Cardiac fibroblast (primary cell): Measurements from ENCODE around the gene EIF3L.
A peak's percentile ranks its signal among the peaks of the same experiment; 100 is the strongest.

Experiments used
- DNase-seq, 2 donors: peaks; one replicate each; pipeline versions ENCODE4 v3.0.0 to v3.0.0-alpha.2; 2010; ENCODE audit warnings: low read depth in 2 of 2
- H3K4me3 ChIP-seq, 2 donors: replicated peaks in 1 of 2; 1 replicate in 1 of 2; 2 replicates in 1 of 2; pipeline ENCODE4 v1.5.1; 2011; ENCODE audit warnings: low read depth in 2 of 2, low read length in 2 of 2, mild to moderate bottlenecking in 2 of 2, moderate library complexity in 1 of 2
- TF ChIP-seq, protein P1 (sequence below): IDR thresholded peaks from one replicate; pipeline ENCODE4 v1.5.1; 2011; ENCODE audit warnings: low read depth, mild to moderate bottlenecking, low read length, inconsistent platforms

The EIF3L gene

DNA sequence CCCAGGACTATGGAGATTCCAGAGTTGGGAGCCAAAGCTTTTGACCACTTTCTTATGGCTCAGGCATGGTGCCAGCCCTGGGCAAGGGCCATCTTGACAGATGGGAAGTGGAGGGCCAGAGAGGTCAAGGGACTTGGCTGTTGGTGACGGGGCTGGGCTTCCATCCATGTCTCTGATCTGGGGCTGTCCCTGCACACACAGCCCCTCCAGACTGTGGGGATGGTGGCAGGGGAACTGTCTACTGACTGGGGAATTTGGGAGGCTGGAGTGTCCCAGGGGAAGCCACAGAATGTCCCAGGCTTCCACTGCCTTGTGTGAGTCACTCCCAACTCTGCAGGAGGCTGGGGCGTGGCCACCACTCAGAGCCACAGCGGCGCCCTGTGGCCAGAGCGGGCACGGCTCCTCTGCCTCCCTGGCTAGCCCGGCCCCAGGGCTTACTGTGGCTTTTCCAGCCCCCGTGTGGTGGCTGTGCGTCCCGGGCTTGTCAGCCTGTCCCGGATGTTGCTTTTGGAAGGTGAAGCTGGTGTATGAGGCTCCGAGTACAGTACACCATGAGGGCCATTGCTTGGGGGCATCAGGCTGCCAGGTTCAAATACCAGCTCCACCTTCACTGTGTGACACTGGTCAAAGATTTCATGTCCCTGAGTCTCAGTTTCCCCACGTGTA, 84.6 kb downstream of the EIF3L start:
- TF ChIP-seq, protein P1, sequence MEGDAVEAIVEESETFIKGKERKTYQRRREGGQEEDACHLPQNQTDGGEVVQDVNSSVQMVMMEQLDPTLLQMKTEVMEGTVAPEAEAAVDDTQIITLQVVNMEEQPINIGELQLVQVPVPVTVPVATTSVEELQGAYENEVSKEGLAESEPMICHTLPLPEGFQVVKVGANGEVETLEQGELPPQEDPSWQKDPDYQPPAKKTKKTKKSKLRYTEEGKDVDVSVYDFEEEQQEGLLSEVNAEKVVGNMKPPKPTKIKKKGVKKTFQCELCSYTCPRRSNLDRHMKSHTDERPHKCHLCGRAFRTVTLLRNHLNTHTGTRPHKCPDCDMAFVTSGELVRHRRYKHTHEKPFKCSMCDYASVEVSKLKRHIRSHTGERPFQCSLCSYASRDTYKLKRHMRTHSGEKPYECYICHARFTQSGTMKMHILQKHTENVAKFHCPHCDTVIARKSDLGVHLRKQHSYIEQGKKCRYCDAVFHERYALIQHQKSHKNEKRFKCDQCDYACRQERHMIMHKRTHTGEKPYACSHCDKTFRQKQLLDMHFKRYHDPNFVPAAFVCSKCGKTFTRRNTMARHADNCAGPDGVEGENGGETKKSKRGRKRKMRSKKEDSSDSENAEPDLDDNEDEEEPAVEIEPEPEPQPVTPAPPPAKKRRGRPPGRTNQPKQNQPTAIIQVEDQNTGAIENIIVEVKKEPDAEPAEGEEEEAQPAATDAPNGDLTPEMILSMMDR = peak; percentile 99
- DNase-seq = peak; percentile 91 to 94
- no peak overlapping the region for H3K4me3 ChIP-seq
